GM12891 (cell line): ENCODE data around the gene UGT2B7.

Experiments used
- POLR2A ChIP-seq: IDR thresholded peaks from 2 replicates; pipeline ENCODE4 v1.6.1; 2011; ENCODE audit warnings: low read depth, low read length, control low read depth
- TAF1 ChIP-seq: IDR thresholded peaks from 2 replicates; pipeline ENCODE4 v1.6.1; 2011; ENCODE audit warnings: low read depth, low read length, control low read depth

GRCh38 chr4:69120870-69121269 lies 24.6 kb downstream of the UGT2B7 start:
- TF ChIP-seq POLR2A (no peak), TAF1 (no peak)
